ENCODE results near the gene MPO. TPM values are rescaled to one million over a fixed set of nuclear protein-coding genes. Genes with fewer than 3 reads are reported as not detected.

MPO gene
- total RNA-seq, 2 experiments from 2014 or later: not detected

DNA sequence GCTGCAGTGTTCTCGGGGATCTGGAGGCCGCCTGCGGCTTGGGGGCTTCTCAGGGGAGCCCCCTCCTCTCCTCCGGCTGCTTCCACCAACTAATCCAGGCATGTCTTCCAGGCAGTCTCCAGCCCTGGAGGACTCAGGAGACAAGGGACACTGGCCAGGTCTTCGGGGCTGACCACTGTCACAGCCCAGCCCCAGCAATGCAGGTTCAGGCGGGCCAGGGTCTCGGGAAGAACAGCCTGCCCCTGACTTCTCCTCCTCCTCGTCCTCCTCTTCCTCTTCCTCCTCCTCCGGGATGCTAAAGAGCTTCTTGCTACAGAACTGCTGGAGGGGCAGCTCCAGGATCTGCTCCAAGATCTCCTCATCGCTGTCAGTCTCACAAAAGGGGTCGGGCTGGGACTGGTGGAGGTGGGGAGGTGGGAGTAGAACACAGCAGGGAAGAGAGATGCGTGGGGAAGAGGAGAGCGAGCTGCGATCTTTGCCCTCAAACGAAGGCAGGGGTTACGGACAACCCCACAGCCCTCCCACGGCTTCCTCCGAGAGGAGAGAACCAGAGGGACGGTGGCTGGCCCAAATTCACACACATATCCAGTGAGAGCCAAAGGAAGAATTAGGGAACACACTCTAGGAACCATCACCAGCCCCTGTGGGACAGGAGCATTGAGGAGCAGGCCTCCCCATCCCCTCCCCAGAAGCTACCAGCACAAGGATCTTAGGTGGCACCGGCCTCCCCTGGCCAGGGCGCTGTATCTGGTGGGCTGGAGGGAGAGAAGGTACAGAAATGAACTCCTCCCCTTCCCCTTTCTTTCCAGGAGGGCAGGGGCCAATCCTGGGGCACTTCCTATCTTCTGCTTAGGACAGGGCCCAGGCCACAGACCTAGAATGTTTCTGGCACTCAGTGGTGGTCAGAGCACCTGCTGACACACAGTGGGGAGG, 28.5 kb upstream of the MPO start:
- no peaks in the 10 kb centered on the region for H3K79me2 ChIP-seq (ENCODE audit: insufficient read depth, low read depth, low read length)
- no peaks in the 10 kb centered on the region for H3K9me2 ChIP-seq (ENCODE audit: insufficient read depth, low read length)
- intact Hi-C loops (cut with micrococcal nuclease; ENCODE audit: unreplicated experiment): no loop called here
- ChIA-PET CTCF (ENCODE audit: unreplicated experiment) (no interaction called here), POLR2A (no interaction called here)
- peaks cover 1% of the 10 kb centered on the region for H3K4me1 ChIP-seq (ENCODE audit: insufficient read depth, low read length, poor library complexity, severe bottlenecking)
- H2AFZ ChIP-seq (ENCODE audit: low read length): no peak overlapping the region
- no peaks in the 10 kb centered on the region for H3K9me3 ChIP-seq (ENCODE audit: low read length)
- no TSS peak for BruUV-seq (replicated peaks)
- no peaks in the 10 kb centered on the region for H4K20me1 ChIP-seq (ENCODE audit: insufficient read depth, low read length)
- TF ChIP-seq EZH2phosphoT487 (IDR thresholded peaks at IDR 0.05; ENCODE audit: borderline replicate concordance, low read depth, low read length): no peak
- TF ChIP-seq, protein P1, sequence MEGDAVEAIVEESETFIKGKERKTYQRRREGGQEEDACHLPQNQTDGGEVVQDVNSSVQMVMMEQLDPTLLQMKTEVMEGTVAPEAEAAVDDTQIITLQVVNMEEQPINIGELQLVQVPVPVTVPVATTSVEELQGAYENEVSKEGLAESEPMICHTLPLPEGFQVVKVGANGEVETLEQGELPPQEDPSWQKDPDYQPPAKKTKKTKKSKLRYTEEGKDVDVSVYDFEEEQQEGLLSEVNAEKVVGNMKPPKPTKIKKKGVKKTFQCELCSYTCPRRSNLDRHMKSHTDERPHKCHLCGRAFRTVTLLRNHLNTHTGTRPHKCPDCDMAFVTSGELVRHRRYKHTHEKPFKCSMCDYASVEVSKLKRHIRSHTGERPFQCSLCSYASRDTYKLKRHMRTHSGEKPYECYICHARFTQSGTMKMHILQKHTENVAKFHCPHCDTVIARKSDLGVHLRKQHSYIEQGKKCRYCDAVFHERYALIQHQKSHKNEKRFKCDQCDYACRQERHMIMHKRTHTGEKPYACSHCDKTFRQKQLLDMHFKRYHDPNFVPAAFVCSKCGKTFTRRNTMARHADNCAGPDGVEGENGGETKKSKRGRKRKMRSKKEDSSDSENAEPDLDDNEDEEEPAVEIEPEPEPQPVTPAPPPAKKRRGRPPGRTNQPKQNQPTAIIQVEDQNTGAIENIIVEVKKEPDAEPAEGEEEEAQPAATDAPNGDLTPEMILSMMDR (conservative IDR thresholded peaks at IDR 0.05; ENCODE audit: low read length): no peak
- H3K4me2 ChIP-seq (ENCODE audit: low read length): no peak overlapping the region
- H3K27ac ChIP-seq (ENCODE audit: low read depth, low read length, poor library complexity, severe bottlenecking): no peak overlapping the region
- no peak for DNase-seq (ENCODE audit: low spot score)
- no peaks in the 10 kb centered on the region for H3K36me3 ChIP-seq (ENCODE audit: insufficient read depth, low read length)
- H3K4me3 ChIP-seq (ENCODE audit: low read depth, low read length, poor library complexity, severe bottlenecking): no peak overlapping the region

DNA sequence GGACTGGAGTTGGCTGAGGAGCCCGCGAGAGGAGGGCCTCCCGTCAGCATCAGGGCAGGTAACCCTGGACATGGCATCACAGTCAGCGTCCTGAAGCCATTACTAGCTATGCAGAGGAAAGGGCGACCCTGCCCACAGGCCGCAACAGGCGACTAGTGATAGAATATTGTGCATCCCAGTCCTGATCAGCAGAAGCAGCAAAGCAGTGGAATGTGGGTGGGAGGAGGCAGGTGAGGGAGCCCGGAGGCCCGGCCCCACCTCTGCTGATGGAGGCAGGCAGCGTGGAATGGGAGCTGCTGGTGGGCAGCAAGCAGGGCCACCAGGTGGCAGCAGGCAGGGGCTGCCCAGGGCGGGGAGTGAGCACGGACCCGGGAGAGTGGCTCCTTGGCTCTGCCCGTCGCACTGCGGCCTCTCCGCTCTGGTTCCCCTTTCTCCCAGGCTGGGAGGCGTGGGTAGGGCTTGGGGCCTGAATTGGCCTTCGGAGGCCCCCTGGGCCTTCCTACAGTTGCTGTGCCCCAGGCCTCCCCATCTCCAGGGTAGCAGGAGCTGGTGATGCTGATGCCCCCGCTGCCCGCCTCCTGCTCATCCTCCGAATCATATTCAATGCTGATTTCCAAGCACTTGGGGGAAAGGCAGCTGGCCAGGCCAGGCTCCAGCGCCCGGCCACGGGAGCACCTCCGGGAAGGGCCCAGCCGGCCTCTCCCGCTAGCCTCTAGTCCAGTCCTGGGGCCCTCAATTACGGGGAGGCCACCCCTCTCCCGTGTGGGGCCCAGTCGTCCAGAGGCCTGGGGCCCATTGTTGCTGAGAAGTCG, 27.6 kb upstream of the MPO start:
- no peak for DNase-seq (ENCODE audit: low spot score)
- H3K9me3 ChIP-seq (ENCODE audit: low read length): no peaks in the 10 kb centered on the region
- H3K27ac ChIP-seq (ENCODE audit: low read depth, low read length, poor library complexity, severe bottlenecking): no peak overlapping the region
- intact Hi-C loops (cut with micrococcal nuclease; ENCODE audit: unreplicated experiment): no loop called here
- no peaks in the 10 kb centered on the region for H3K9me2 ChIP-seq (ENCODE audit: insufficient read depth, low read length)
- H3K4me1 ChIP-seq (ENCODE audit: insufficient read depth, low read length, poor library complexity, severe bottlenecking): peaks cover 8% of the 10 kb centered on the region
- ChIA-PET CTCF (ENCODE audit: unreplicated experiment) (no interaction called here), POLR2A (interaction anchor here (0.6 kb wide), 1 partner anchor 1147 kb away, joined by 3 read pairs; no protein-coding TSS in a partner anchor)
- no peaks in the 10 kb centered on the region for H3K36me3 ChIP-seq (ENCODE audit: insufficient read depth, low read length)
- no TSS peak for BruUV-seq (replicated peaks)
- H3K4me3 ChIP-seq (ENCODE audit: low read depth, low read length, poor library complexity, severe bottlenecking): no peak overlapping the region
- H3K79me2 ChIP-seq (ENCODE audit: insufficient read depth, low read depth, low read length): no peaks in the 10 kb centered on the region
- TF ChIP-seq, protein P1 (conservative IDR thresholded peaks at IDR 0.05; ENCODE audit: low read length): peak; percentile 33
- no peak for TF ChIP-seq EZH2phosphoT487 (IDR thresholded peaks at IDR 0.05; ENCODE audit: borderline replicate concordance, low read depth, low read length)
- H3K4me2 ChIP-seq (ENCODE audit: low read length): no peak overlapping the region
- no peak overlapping the region for H2AFZ ChIP-seq (ENCODE audit: low read length)
- no peaks in the 10 kb centered on the region for H4K20me1 ChIP-seq (ENCODE audit: insufficient read depth, low read length)
